H1 (cell line): ENCODE results near the gene CGNL1. TPM values are rescaled to one million over a fixed set of nuclear protein-coding genes. Genes with fewer than 3 reads are reported as not detected.

ENCODE experiments used
- CTCF ChIA-PET: fragments of 300-600 bp; sonication (Branson Sonifier 250); formaldehyde crosslinking; loops from one replicate; lab custom pipeline; 2021; ENCODE audit not compliant: partially characterized antibody; lab: Charles Lee
- POLR2A ChIA-PET: fragments of 300-600 bp; sonication (Branson Sonifier 250); formaldehyde crosslinking; loops from one replicate; lab custom pipeline; 2021; ENCODE audit warnings: inconsistent platforms; ENCODE audit not compliant: partially characterized antibody; lab: Charles Lee
- DNase-seq, 2 experiments: peaks; one replicate each; pipeline versions ENCODE4 v3.0.0 to v3.0.0-alpha.2; 2010 to 2022; ENCODE audit warnings: low spot score in 2 of 2, low read depth in 1 of 2, mixed read lengths in 1 of 2
- FAIRE-seq: peaks from 2 replicates; lab custom pipeline; 2011; peaks lifted over from hg19 to GRCh38; lab: Jason Lieb, UNC
- H2AFZ ChIP-seq: 2 replicates; pipeline ENCODE4 v1.8.1; 2012; ENCODE audit warnings: low read length, inconsistent platforms
- H2AK5ac ChIP-seq: 2 replicates; pipeline ENCODE4 v1.6.1; 2013; ENCODE audit warnings: low read depth, low read length
- H2BK120ac ChIP-seq: replicated peaks from 2 replicates; pipeline ENCODE3; 2013; ENCODE audit warnings: low read depth, low read length, inconsistent platforms
- H2BK12ac ChIP-seq: 2 replicates; pipeline ENCODE4 v1.6.1; 2013; ENCODE audit warnings: low read depth, low read length
- H2BK15ac ChIP-seq: 2 replicates; pipeline ENCODE4 v1.6.1; 2013; ENCODE audit warnings: low read length
- H2BK20ac ChIP-seq: 2 replicates; pipeline ENCODE4 v1.6.1; 2013; ENCODE audit warnings: low read length
- H2BK5ac ChIP-seq: 2 replicates; pipeline ENCODE4 v1.6.1; 2013; ENCODE audit warnings: low read depth, low read length
- H3K14ac ChIP-seq: 2 replicates; pipeline ENCODE4 v1.6.1; 2013; ENCODE audit warnings: inconsistent platforms; ENCODE audit not compliant: insufficient read length
- H3K18ac ChIP-seq: 2 replicates; pipeline ENCODE4 v1.6.1; 2013; ENCODE audit warnings: low read length; ENCODE audit errors: extremely low read depth
- H3K23ac ChIP-seq: 2 replicates; pipeline ENCODE4 v1.6.1; 2013; ENCODE audit warnings: inconsistent platforms; ENCODE audit not compliant: insufficient read length
- H3K23me2 ChIP-seq: 2 replicates; pipeline ENCODE4 v1.6.1; 2013; ENCODE audit warnings: low read depth, low read length
- H3K27ac ChIP-seq: 2 replicates; pipeline ENCODE4 v1.6.1; 2011; ENCODE audit warnings: low read depth, low read length, inconsistent platforms
- H3K27me3 ChIP-seq, 4 experiments: replicated peaks in 1 of 4; 1 replicate in 1 of 4; 2 replicates in 3 of 4; pipeline versions ENCODE4 v1.6.1 to v1.8.1; 2011 to 2013; ENCODE audit warnings: low read length in 3 of 4, mild to moderate bottlenecking in 3 of 4, inconsistent platforms in 2 of 4, mixed read lengths in 2 of 4, moderate library complexity in 1 of 4; ENCODE audit not compliant: control insufficient read depth in 3 of 4, insufficient read depth in 3 of 4; ENCODE audit errors: extremely low read depth in 1 of 4
- H3K36me3 ChIP-seq, 4 experiments: 2 replicates each; pipeline versions ENCODE4 v1.6.1 to v1.8.1; 2011 to 2013; ENCODE audit warnings: mild to moderate bottlenecking in 4 of 4, low read length in 3 of 4, moderate library complexity in 2 of 4, control low read depth in 1 of 4, inconsistent platforms in 1 of 4; ENCODE audit not compliant: insufficient read depth in 4 of 4, control insufficient read depth in 2 of 4
- H3K4ac ChIP-seq: replicated peaks from 2 replicates; pipeline ENCODE3; 2013; ENCODE audit warnings: low read length, low read depth, mixed read lengths, inconsistent platforms; ENCODE audit not compliant: insufficient read length
- H3K4me1 ChIP-seq, 4 experiments: replicated peaks in 1 of 4; 1 replicate in 1 of 4; 2 replicates in 3 of 4; pipeline versions ENCODE4 v1.6.1 to v1.8.1; 2011 to 2013; ENCODE audit warnings: low read length in 3 of 4, inconsistent platforms in 2 of 4, mixed read lengths in 1 of 4; ENCODE audit not compliant: insufficient read depth in 4 of 4, control insufficient read depth in 3 of 4
- H3K4me2 ChIP-seq, 2 experiments: 2 replicates each; pipeline versions ENCODE4 v1.6.1 to v1.8.1; 2011 to 2013; ENCODE audit warnings: low read depth in 2 of 2, low read length in 2 of 2, control low read depth in 1 of 2, inconsistent platforms in 1 of 2, mild to moderate bottlenecking in 1 of 2; ENCODE audit not compliant: insufficient read depth in 1 of 2
- H3K4me3 ChIP-seq, 4 experiments: fragments of 200-600, 300-600 bp in 1 of 4; sonication (generic), shearing (Covaris generic), sonication (Bioruptor Twin) in 1 of 4; 2 replicates each; pipeline versions ENCODE4 v1.5.1 to v1.8.1; 2011 to 2016; ENCODE audit warnings: low read length in 4 of 4, low read depth in 3 of 4, control low read depth in 2 of 4, inconsistent platforms in 2 of 4, mild to moderate bottlenecking in 2 of 4, mixed read lengths in 1 of 4, moderate library complexity in 1 of 4; ENCODE audit not compliant: insufficient read depth in 2 of 4; ENCODE audit errors: extremely low read depth in 1 of 4
- H3K56ac ChIP-seq: replicated peaks from 2 replicates; pipeline ENCODE3; 2013; ENCODE audit warnings: low read depth, mild to moderate bottlenecking, mixed read lengths, low read length, inconsistent platforms; ENCODE audit not compliant: insufficient read length
- H3K79me1 ChIP-seq: 2 replicates; pipeline ENCODE4 v1.6.1; 2013; ENCODE audit warnings: low read depth, low read length, control low read depth
- H3K79me2 ChIP-seq, 2 experiments: 2 replicates each; pipeline versions ENCODE4 v1.6.1 to v1.8.1; 2012 to 2013; ENCODE audit warnings: low read length in 2 of 2, mild to moderate bottlenecking in 2 of 2, inconsistent platforms in 1 of 2; ENCODE audit not compliant: insufficient read depth in 2 of 2, control insufficient read depth in 1 of 2
- H3K9ac ChIP-seq, 4 experiments: replicated peaks in 1 of 4; 1 replicate in 1 of 4; 2 replicates in 3 of 4; pipeline versions ENCODE4 v1.6.1 to v1.8.1; 2011 to 2013; ENCODE audit warnings: low read depth in 3 of 4, low read length in 3 of 4, control low read depth in 2 of 4, mild to moderate bottlenecking in 2 of 4, moderate library complexity in 2 of 4, inconsistent platforms in 1 of 4; ENCODE audit errors: extremely low read depth in 1 of 4
- H3K9me3 ChIP-seq, 2 experiments: 2 replicates each; pipeline versions ENCODE4 v1.6.1 to v1.8.1; 2012 to 2013; ENCODE audit warnings: mild to moderate bottlenecking in 2 of 2, moderate library complexity in 2 of 2, control low read depth in 1 of 2, inconsistent platforms in 1 of 2, low read depth in 1 of 2, low read length in 1 of 2, mixed read lengths in 1 of 2; ENCODE audit not compliant: insufficient read depth in 2 of 2
- H4K20me1 ChIP-seq, 2 experiments: replicated peaks in 1 of 2; 2 replicates each; pipeline versions ENCODE3 to v1.8.1; 2011 to 2013; ENCODE audit warnings: inconsistent platforms in 2 of 2, low read length in 2 of 2, mild to moderate bottlenecking in 1 of 2; ENCODE audit not compliant: insufficient read depth in 2 of 2, control insufficient read depth in 1 of 2
- H4K5ac ChIP-seq: 2 replicates; pipeline ENCODE4 v1.6.1; 2013; ENCODE audit warnings: low read length, low read depth, mixed read lengths, inconsistent platforms; ENCODE audit not compliant: insufficient read length
- H4K8ac ChIP-seq: 2 replicates; pipeline ENCODE4 v1.8.0; 2013; ENCODE audit warnings: mild to moderate bottlenecking, moderate library complexity, low read length, inconsistent platforms; ENCODE audit not compliant: insufficient read depth; ENCODE audit errors: extremely low read depth
- H4K91ac ChIP-seq: replicated peaks from 2 replicates; pipeline ENCODE3; 2013; ENCODE audit warnings: low read length, mixed read lengths, inconsistent platforms; ENCODE audit not compliant: insufficient read length
- CHD1 ChIP-seq: IDR thresholded peaks from 2 replicates; pipeline ENCODE4 v1.6.1; 2012; ENCODE audit warnings: low read depth, low read length, improper control_type of control experiment
- E2F6 ChIP-seq: IDR thresholded peaks from 2 replicates; pipeline ENCODE4 v1.6.1; 2012; ENCODE audit warnings: inconsistent platforms
- POU5F1 ChIP-seq: IDR thresholded peaks from 2 replicates; pipeline ENCODE4 v1.6.1; 2011; ENCODE audit warnings: low read depth, mild to moderate bottlenecking, low read length, moderate library complexity
- RAD21 ChIP-seq, 2 experiments: IDR thresholded peaks in 1 of 2; conservative IDR thresholded peaks in 1 of 2; 2 replicates each; pipeline ENCODE4 v1.6.1; 2011; ENCODE audit warnings: low read depth in 2 of 2, low read length in 2 of 2, improper control_type of control experiment in 1 of 2, inconsistent platforms in 1 of 2, mild to moderate bottlenecking in 1 of 2, moderate library complexity in 1 of 2
- ZNF274 ChIP-seq: IDR thresholded peaks from 2 replicates; pipeline ENCODE4 v1.7.0; 2012; ENCODE audit warnings: low read length, borderline replicate concordance; ENCODE audit errors: extremely low read depth
- WGBS, 2 experiments: shearing (Covaris generic) in 1 of 2; methylation state at CpG; one replicate each; pipeline versions ENCODE4 v1.1.6 to v1.1.7; 2013 to 2015; ENCODE audit warnings: low lambda C conversion rate in 2 of 2, mixed read lengths in 2 of 2, inconsistent platforms in 1 of 2, low coverage in 1 of 2, missing lambda C conversion rate in 1 of 2; ENCODE audit not compliant: insufficient replicate concordance in 2 of 2, insufficient coverage in 1 of 2, insufficient read length in 1 of 2; ENCODE audit errors: extremely low coverage in 1 of 2, missing lambda C conversion rate in 1 of 2; 5-methylcytosine and 5-hydroxymethylcytosine counted together
- polyA plus RNA-seq, 7 experiments: library from polyadenylated mRNA; depleted of rRNA in 3 of 7; stranded (reverse) in 5 of 7; unstranded in 2 of 7; fragments of >200 nt in 5 of 7; fragments of 200-250 nt in 2 of 7; gene quantifications; 1 replicate in 5 of 7; 2 replicates in 1 of 7; 4 replicates in 1 of 7; pipeline versions ENCODE4 v1.2.1 to v1.2.3, GENCODE V29; 2011 to 2013; ENCODE audit warnings: missing spikeins in 2 of 7, mixed read lengths in 2 of 7
- total RNA-seq: library from RNA; stranded (reverse); fragmentation: NEBNext Ultra II Directional; extraction: Animal tissue kit (Norgen Biotek cat#: 25700); gene quantifications from 2 replicates; pipeline ENCODE4 v1.2.1, GENCODE V29; 2021

Gene CGNL1
- total and polyA plus RNA-seq, 2 of the 8 experiments (the other 6 are each of a cell fraction or from before 2014, with no cell fraction given), result 21.8 to 75.6 TPM

- Histone ChIP-seq H3K18ac (no peak overlapping the region), H3K23ac (no peak overlapping the region), H3K36me3 (peaks cover 10 to 67% (median 44%) of the 10 kb centered on the region in 4 experiments), H3K56ac (no peak overlapping the region), H3K23me2 (no peaks in the 10 kb centered on the region), H3K9me3 (no peaks in the 10 kb centered on the region), H4K91ac (no peak overlapping the region), H2AFZ (no peak overlapping the region), H4K5ac (no peak overlapping the region)
- no peak for FAIRE-seq
- 92% methylated on average over 6 of the region's 6 CpGs; no CpG with 5 or more reads in 1 of the 2 experiments for WGBS, 2 experiments
- TF ChIP-seq RAD21 (IDR thresholded peaks at IDR 0.05 in 1 of 2, conservative IDR thresholded peaks at IDR 0.05 in 1 of 2; ENCODE audit: low read depth in 2 of 2, low read length in 2 of 2), result no peak
- TF ChIP-seq ZNF274, result no peak
- TF ChIP-seq E2F6, result no peak
- TF ChIP-seq CHD1, result no peak
- TF ChIP-seq POU5F1, result no peak
- TF ChIP-seq, all 59 proteins: peak for 0
- no peaks in the 10 kb centered on the region for H3K79me2 ChIP-seq
- H2BK120ac ChIP-seq, result no peak overlapping the region
- no peak overlapping the region for H3K4me3 ChIP-seq
- H3K4me2 ChIP-seq, result no peak overlapping the region
- no peak overlapping the region for H2BK20ac ChIP-seq
- H3K27me3 ChIP-seq, result no peaks in the 10 kb centered on the region
- no peak overlapping the region for H3K27ac ChIP-seq
- H3K14ac ChIP-seq, result no peak overlapping the region
- no peaks in the 10 kb centered on the region for H4K20me1 ChIP-seq
- no peak overlapping the region for H4K8ac ChIP-seq
- ChIA-PET CTCF (interaction anchor here (0.8 to 3.7 kb wide), 9 partner anchors 9 to 204 kb away, joined by 3 to 19 read pairs (median 10); no protein-coding TSS in a partner anchor), POLR2A (no interaction called here)
- peaks cover 0 to 5% (median 3%) of the 10 kb centered on the region in 4 experiments; a peak in 2 of 7 replicates for H3K4me1 ChIP-seq
- no peak overlapping the region for H3K9ac ChIP-seq
- no peak overlapping the region for H3K4ac ChIP-seq
- H2AK5ac ChIP-seq, result no peak overlapping the region
- H2BK5ac ChIP-seq, result no peak overlapping the region
- no peaks in the 10 kb centered on the region for H3K79me1 ChIP-seq
- no peak for DNase-seq
- H2BK12ac ChIP-seq, result no peak overlapping the region
- H2BK15ac ChIP-seq, result no peak overlapping the region
Observed at GRCh38 chr15:57532731-57533447, 156.6 kb downstream of the CGNL1 start.
